ENCODE measurements around the gene PRKCG. TPM values are rescaled to one million over a fixed set of nuclear protein-coding genes. Genes with fewer than 3 reads are reported as not detected.

PRKCG gene
- total RNA-seq, 1 experiment from 2014 or later = 0.84 TPM

GRCh38 chr19:53951436-53951835 lies 69.4 kb downstream of the PRKCG start:
- Histone ChIP-seq H3K36me3 (ENCODE audit: insufficient read depth, low read length, poor library complexity, severe bottlenecking) (no peaks in the 10 kb centered on the region), H3K4me3 (ENCODE audit: low read depth, low read length, poor library complexity, severe bottlenecking) (no peak overlapping the region), H3K4me1 (ENCODE audit: insufficient read depth, low read length, poor library complexity, severe bottlenecking) (no peaks in the 10 kb centered on the region), H3K27ac (ENCODE audit: low read depth, low read length, poor library complexity, severe bottlenecking) (no peak overlapping the region), H3K9me3 (ENCODE audit: low read depth, low read length, poor library complexity, severe bottlenecking) (no peaks in the 10 kb centered on the region), H3K27me3 (replicated peaks; ENCODE audit: insufficient read depth, low read depth, low read length, poor library complexity) (no peaks in the 10 kb centered on the region)
- ChIA-PET POLR2A (ENCODE audit: low non-redundant PET) (no interaction called here), CTCF (no interaction called here)
- no TSS peak for BruUV-seq (replicated peaks)
- no peak for TF ChIP-seq CTCF (conservative IDR thresholded peaks at IDR 0.05; ENCODE audit: low read depth, low read length)
- TF ChIP-seq EZH2 (IDR thresholded peaks at IDR 0.05; ENCODE audit: borderline replicate concordance, low read depth, low read length, poor library complexity, severe bottlenecking) = no peak
- DNase-seq (ENCODE audit: low spot score) = no peak
- intact Hi-C loops (cut with micrococcal nuclease; ENCODE audit: unreplicated experiment) = no loop called here

- Histone ChIP-seq H3K27ac (ENCODE audit: low read depth, low read length, poor library complexity, severe bottlenecking) (no peak overlapping the region), H3K9me3 (ENCODE audit: low read depth, low read length, poor library complexity, severe bottlenecking) (no peaks in the 10 kb centered on the region), H3K36me3 (ENCODE audit: insufficient read depth, low read length, poor library complexity, severe bottlenecking) (no peaks in the 10 kb centered on the region), H3K4me3 (ENCODE audit: low read depth, low read length, poor library complexity, severe bottlenecking) (no peak overlapping the region), H3K27me3 (replicated peaks; ENCODE audit: insufficient read depth, low read depth, low read length, poor library complexity) (no peaks in the 10 kb centered on the region), H3K4me1 (ENCODE audit: insufficient read depth, low read length, poor library complexity, severe bottlenecking) (no peaks in the 10 kb centered on the region)
- intact Hi-C loops (cut with micrococcal nuclease; ENCODE audit: unreplicated experiment) = no loop called here
- TF ChIP-seq CTCF (conservative IDR thresholded peaks at IDR 0.05; ENCODE audit: low read depth, low read length) (no peak), EZH2 (IDR thresholded peaks at IDR 0.05; ENCODE audit: borderline replicate concordance, low read depth, low read length, poor library complexity, severe bottlenecking) (no peak)
- BruUV-seq (replicated peaks) = no TSS peak
- ChIA-PET CTCF (no interaction called here), POLR2A (ENCODE audit: low non-redundant PET) (no interaction called here)
- DNase-seq (ENCODE audit: low spot score) = no peak
Measured at GRCh38 chr19:53951947-53952346, 70.0 kb downstream of the PRKCG start.

- DNase-seq (ENCODE audit: low spot score) = no peak
- POLR2A ChIA-PET (ENCODE audit: low non-redundant PET) = no interaction called here
- Histone ChIP-seq H3K27ac (ENCODE audit: low read depth, low read length, poor library complexity, severe bottlenecking) (no peak overlapping the region), H3K27me3 (replicated peaks; ENCODE audit: insufficient read depth, low read depth, low read length, poor library complexity) (no peaks in the 10 kb centered on the region), H3K9me3 (ENCODE audit: low read depth, low read length, poor library complexity, severe bottlenecking) (no peaks in the 10 kb centered on the region), H3K36me3 (ENCODE audit: insufficient read depth, low read length, poor library complexity, severe bottlenecking) (no peaks in the 10 kb centered on the region), H3K4me1 (ENCODE audit: insufficient read depth, low read length, poor library complexity, severe bottlenecking) (peaks cover 9% of the 10 kb centered on the region), H3K4me3 (ENCODE audit: low read depth, low read length, poor library complexity, severe bottlenecking) (no peak overlapping the region)
- no TSS peak for BruUV-seq (replicated peaks)
- no peak for TF ChIP-seq CTCF (conservative IDR thresholded peaks at IDR 0.05; ENCODE audit: low read depth, low read length)
- TF ChIP-seq EZH2 (IDR thresholded peaks at IDR 0.05; ENCODE audit: borderline replicate concordance, low read depth, low read length, poor library complexity, severe bottlenecking) = no peak
- CTCF ChIA-PET = no interaction called here
- intact Hi-C loops (cut with micrococcal nuclease; ENCODE audit: unreplicated experiment) = no loop called here
Measured at GRCh38 chr19:53953383-53953782, 71.4 kb downstream of the PRKCG start.

Other genes starting within 250 kb of the PRKCG start
- not detected in 2 replicates for gene NLRP12, start 57.9 kb upstream of the PRKCG start, total RNA-seq (2021)
- gene MYADM, start 14.3 kb upstream of the PRKCG start, total RNA-seq (2021) = 51.3 and 53.2 TPM in 2 replicates
- gene CACNG7, start 27.1 kb downstream of the PRKCG start, total RNA-seq (2021) = not detected in 2 replicates
- 1.3 TPM in 2 replicates for gene CACNG8, start 80.7 kb downstream of the PRKCG start, total RNA-seq (2021)
- gene CACNG6, start 109.4 kb downstream of the PRKCG start, total RNA-seq (2021) = 0.50 TPM in 1 of 2 replicates, not detected in the other
- not detected in 2 replicates for gene VSTM1, start 181.7 kb downstream of the PRKCG start, total RNA-seq (2021)
- not detected in 2 replicates for gene TARM1, start 199.2 kb downstream of the PRKCG start, total RNA-seq (2021)
- 0.47 and 0.61 TPM in 2 replicates for gene OSCAR, start 218.6 kb downstream of the PRKCG start, total RNA-seq (2021)
- gene NDUFA3, start 220.7 kb downstream of the PRKCG start, total RNA-seq (2021) = 144 and 148 TPM in 2 replicates
- 31.1 and 31.4 TPM in 2 replicates for gene TFPT, start 233.5 kb downstream of the PRKCG start, total RNA-seq (2021)
- gene PRPF31, start 233.6 kb downstream of the PRKCG start, total RNA-seq (2021) = 109 and 115 TPM in 2 replicates